SK-MEL-5 (cell line): ENCODE results near the gene VPS16. TPM values are rescaled to one million over a fixed set of nuclear protein-coding genes. Genes with fewer than 3 reads are reported as not detected.
"Not testable (repeated sequence)": the region's sequence is repeated elsewhere in the genome, so short reads cannot be mapped to it uniquely, and the experiment has no call there.

ENCODE experiments used
- DNase-seq: peaks from one replicate; pipeline ENCODE4 v3.0.0-alpha.2; 2016; ENCODE audit warnings: low read depth, low spot score
- in situ Hi-C: cut with HindIII; loops from 2 replicates; pipeline ENCODE4 v1.10.0; 2016; ENCODE audit warnings: low sequenced_read_pairs, high pct_unique_total_duplicates, low pct_unique_long_range_greater_than_20kb
- total RNA-seq: library from RNA; depleted of rRNA; stranded (reverse); fragments of >200 nt; shearing (Covaris generic); gene quantifications from 2 replicates; pipeline ENCODE4 v1.2.3, GENCODE V29; 2014

Gene VPS16
- total RNA-seq, 1 experiment from 2014 or later, result 39.0 TPM

DNA sequence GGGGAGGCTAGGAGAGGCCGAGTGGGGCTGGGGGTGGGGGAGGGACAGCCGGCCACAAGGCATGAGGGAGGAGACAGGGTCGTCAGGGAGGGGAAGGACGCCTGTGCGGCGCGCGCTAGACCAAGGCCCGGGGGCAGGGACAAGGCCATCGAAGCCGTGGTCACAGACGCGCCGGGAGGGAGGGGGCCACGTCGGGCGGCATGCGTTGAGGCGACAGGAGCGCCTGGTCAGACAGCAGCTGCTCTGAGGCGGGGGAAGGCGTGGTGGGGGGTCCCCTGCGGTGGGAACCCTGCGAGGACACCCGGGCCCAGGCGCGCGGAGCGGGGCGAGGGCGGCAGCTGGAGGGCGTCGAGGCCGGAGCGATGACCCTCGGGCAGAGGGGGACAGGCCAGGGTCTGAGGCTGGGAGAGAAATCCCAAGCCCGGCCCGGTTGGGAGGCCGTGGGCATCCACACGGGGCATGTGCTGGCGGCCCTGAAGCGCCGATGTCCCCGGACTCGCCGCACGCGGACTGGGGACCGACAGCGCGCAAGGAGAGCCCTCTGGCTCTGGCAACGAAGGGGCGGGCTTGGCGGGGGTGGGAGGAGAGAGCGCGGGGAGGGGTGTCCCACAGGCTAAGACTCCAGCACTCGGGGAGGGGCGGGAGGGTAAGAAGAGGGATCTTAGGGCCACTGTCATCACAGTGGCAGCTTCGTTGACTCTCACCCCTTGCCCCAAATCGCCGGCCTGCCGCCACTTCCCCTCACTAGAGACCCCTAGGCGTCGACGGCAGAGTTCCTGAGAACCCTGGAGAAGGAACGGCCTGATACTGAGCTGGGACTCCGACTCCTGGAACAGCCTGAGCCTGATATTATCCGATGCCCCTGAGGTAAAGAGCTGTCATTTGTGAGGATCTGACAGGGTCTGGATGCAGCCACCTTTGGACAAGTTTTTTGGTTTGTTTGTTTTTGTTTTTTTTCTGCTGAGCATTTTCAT, 19.4 kb upstream of the VPS16 start:
- DNase-seq, result no peak
- in situ Hi-C loops, result no loop called here

DNA sequence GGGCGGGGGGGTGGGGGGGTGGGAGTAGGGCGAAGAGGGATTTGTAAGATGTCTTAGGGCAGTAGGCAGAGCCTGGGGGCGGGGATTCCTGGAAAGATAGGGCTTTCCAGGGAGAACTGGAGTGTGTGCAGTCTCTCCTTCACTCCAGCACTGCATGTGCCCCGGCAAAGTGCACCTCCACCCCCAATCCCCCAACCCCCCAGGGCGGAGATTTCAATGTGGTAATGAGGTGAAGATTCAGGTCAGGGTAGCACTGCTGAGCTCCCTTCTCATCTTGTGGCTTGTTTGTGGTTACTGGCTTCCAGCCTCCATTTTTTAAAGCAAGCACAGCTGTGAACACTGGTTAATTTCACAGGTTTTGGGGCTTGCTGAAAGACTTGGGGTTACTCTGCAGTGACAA, 18.5 kb upstream of the VPS16 start:
- no peak for DNase-seq
- in situ Hi-C loops, result no loop called here

- in situ Hi-C loops, result no loop called here
- no peak for DNase-seq
Observed at GRCh38 chr20:2825761-2826160, 14.8 kb upstream of the VPS16 start.

GRCh38 chr20:2826655-2827054, 13.9 kb upstream of the VPS16 start:
- in situ Hi-C loops, result no loop called here
- no peak for DNase-seq

DNA sequence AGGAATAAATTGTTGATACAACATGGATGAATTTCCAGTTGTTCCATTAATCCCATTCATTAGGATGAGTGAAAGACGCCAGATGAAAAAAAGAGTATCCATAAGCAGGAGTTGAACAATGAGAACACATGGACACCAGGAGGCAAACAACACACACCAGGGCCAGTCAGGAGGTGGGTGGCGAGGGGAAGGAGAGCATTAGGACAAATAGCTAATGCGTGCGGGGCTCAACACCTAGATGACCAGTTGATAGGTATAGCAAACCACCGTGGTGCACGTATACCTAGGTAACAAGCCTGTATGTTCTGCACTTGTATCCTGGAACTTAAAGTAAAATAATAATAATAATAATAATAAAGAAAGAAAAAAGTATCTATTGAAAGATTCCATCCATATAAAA, 11.2 kb upstream of the VPS16 start:
- DNase-seq, result no peak
- in situ Hi-C loops, result no loop called here

DNA sequence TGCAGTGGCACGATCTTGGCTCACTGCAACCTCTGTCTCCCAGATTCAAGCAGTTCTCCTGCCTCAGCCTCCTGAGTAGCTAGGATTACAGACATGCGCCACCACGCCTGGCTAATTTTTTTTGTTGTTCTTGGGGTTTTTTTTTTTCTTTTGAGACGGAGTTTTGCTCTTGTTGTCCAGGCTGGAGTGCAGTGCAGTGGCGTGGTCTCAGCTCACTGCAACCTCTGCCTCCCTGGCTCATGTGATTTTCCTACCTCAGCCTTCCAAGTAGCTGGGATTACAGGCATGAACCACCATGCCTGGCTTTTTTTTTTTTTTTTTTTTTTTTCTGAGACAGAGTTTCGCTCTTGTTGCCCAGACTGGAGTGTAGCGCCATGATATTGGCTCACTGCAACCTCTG, 9.3 kb upstream of the VPS16 start:
- DNase-seq, in situ Hi-C loops: not testable (repeated sequence)

- no peak for DNase-seq
- in situ Hi-C loops, result no loop called here
Observed at GRCh38 chr20:2833761-2834160, 6.8 kb upstream of the VPS16 start.

GRCh38 chr20:2834401-2835110, 6.0 kb upstream of the VPS16 start:
- DNase-seq, result no peak
- in situ Hi-C loops, result no loop called here

GRCh38 chr20:2835331-2835796, 5.2 kb upstream of the VPS16 start:
- in situ Hi-C loops, result no loop called here
- DNase-seq, result no peak

DNA sequence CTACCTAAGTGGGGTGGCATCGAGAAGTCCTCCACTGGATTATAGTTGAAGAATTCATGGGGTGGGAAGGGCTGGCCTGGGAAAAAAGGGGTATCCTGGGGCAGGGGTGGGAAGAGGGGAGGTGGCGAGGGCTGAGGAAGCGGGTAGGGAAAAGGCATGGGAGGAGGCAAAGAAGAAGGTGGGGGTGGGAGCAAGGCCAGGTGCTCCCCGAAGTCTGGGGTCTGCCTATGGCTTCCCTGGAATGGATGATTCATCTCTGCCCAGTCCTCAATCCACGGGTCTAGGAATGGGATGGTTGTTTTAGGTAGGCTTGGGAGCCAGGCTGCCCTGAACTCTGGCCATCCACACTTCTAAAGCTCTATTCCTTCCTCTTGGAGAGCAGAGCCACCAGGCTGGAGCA, 4.5 kb upstream of the VPS16 start:
- DNase-seq, result no peak
- in situ Hi-C loops, result no loop called here

GRCh38 chr20:2837221-2837960, 3.2 kb upstream of the VPS16 start:
- in situ Hi-C loops, result no loop called here
- DNase-seq, result no peak

DNA sequence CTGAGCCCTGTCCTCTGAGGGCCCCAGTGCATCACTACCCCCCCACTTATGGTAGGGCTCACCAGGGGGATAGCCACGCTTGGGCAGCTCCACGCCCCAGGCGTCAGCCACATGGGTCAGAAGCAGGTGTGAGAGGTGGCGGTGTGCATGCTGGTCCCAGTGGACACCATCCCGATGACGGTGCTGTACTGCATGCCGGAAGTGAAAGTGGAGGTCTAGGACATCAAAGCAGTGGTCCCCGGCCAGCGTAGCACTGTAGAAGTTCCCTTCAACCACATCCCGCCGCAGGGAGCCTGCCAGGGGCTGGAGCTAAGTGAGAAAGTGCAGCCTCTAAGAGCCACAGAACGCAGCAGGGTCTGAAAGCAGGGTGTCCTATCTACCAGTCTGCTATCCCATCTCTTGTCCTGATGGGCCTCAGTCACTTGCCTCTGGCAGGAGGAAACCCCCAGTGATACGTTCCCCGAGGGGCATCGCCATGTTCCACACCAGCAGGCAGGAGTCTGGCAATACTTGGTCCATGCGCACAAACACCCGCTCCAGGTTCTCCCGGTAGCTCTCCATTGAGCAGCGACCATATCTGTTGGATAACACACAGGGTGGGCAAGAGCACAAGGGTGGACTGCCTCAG, 2.3 kb upstream of the VPS16 start:
- DNase-seq, result no peak
- in situ Hi-C loops, result no loop called here

GRCh38 chr20:2838847-2839671, 1.5 kb upstream of the VPS16 start:
- in situ Hi-C loops, result no loop called here
- no peak for DNase-seq

- DNase-seq, result no peak
- in situ Hi-C loops, result no loop called here
Observed at GRCh38 chr20:2839732-2840137, 810 bp upstream of the VPS16 start.

DNA sequence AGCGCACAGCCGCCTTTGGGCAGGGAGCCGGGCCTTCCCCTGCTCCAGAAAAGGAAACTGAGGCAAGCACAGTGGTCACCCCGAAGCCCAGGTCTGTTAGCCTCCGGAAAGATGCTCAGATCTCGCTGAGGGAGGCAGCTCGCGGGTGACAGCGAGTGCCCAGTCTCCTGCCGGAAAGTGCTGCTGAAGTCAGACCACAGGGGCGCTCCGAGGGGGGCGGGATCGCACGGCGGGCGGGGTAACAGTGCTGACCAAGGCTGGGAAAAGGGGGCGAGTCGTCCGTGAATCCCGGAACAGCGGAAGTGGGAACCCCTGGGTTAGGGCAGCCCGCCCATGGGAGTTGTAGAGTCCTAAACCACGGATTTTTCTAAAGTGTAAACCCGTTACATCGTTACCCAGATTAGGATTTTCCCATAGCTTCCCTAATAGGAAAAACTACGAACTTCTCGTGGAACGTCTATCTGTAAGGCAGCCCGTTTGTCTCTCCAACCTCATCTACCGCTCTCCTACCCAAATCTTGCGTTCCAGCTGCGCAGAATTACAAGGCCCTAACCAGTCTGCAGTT, 504 bp downstream of the VPS16 start:
- in situ Hi-C loops, result no loop called here
- peak; percentile 44 for DNase-seq

DNA sequence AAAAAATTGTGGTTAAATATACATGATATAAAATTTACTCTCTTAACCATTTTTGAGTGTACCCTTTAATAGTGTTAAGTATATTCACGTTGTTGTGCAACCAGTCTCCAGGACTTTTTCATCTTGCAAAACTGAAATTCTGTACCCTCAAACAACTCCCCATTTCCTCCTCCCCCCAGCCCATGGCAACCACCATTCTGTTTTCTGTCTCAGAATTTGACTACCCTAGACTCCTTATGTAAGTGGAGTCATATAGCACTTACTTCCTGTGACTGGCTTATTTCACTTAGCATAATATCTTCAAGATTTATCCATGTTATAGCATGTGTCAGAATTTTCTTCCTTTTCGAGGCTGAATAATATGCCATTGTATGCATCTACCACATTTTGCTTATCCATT, 5.1 kb downstream of the VPS16 start:
- no peak for DNase-seq
- in situ Hi-C loops, result no loop called here

DNA sequence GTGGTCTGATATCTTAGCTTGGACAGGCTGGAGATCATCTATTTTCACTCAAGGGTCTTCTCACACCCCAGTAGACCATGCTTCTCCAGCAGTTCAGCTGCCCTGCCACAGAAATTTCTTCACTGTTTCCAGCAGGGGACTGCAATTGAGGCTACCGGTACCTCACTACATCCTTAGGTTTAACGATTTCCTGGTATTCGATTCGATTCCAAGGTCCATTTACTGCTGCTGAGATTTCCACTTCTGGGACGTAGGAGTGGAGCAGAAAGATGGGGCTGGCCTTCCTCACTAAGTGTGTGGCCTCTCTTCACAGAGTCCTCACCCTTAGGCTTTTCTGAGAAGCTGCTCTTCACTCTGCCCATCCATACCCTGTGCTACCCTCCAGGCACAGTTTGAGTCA, 6.2 kb downstream of the VPS16 start:
- DNase-seq, result no peak
- in situ Hi-C loops, result no loop called here
